Prostate gland (tissue), 2 donors: Measurements from ENCODE around the gene NPAS1. TPM values are rescaled to one million over a fixed set of nuclear protein-coding genes. Genes with fewer than 3 reads are reported as not detected.
"Not testable (repeated sequence)": the region's sequence is repeated elsewhere in the genome, so short reads cannot be mapped to it uniquely, and the experiment has no call there.

ENCODE experiments used
- DNase-seq: peaks from one replicate; pipeline ENCODE4 v3.0.0-alpha.2; 2019; ENCODE audit warnings: low spot score
- H3K27ac ChIP-seq, 2 donors: fragments of 200-600 bp; sonication (generic); 2 replicates each; pipeline ENCODE4 v1.5.1; 2017 to 2019
- H3K27me3 ChIP-seq: fragments of 200-600 bp; sonication (generic); replicated peaks from 2 replicates; pipeline ENCODE4 v1.5.1; 2019; ENCODE audit not compliant: insufficient read depth
- H3K36me3 ChIP-seq, 2 donors: fragments of 200-600 bp; sonication (generic); 1 replicate in 1 of 2; 2 replicates in 1 of 2; pipeline versions ENCODE4 v1.5.1 to v1.8.1; 2017 to 2019
- H3K4me1 ChIP-seq: fragments of 200-600 bp; sonication (generic); replicated peaks from 2 replicates; pipeline ENCODE4 v1.5.1; 2019
- H3K4me3 ChIP-seq, 2 donors: fragments of 200-600 bp; sonication (generic); 2 replicates each; pipeline ENCODE4 v1.5.1; 2017 to 2019
- H3K9me3 ChIP-seq: fragments of 200-600 bp; sonication (generic); 2 replicates; pipeline ENCODE4 v1.5.1; 2017
- CTCF ChIP-seq, 4 experiments: fragments of 200-600 bp in 2 of 4; fragments of 450-650 bp in 2 of 4; sonication (generic) in 2 of 4; IDR thresholded peaks; 1 replicate in 3 of 4; 2 replicates in 1 of 4; pipeline ENCODE4 v1.5.1; 2016 to 2019; ENCODE audit warnings: antibody characterized with exemption in 4 of 4, mild to moderate bottlenecking in 2 of 4, moderate library complexity in 2 of 4
- POLR2A ChIP-seq: fragments of 450-650 bp; IDR thresholded peaks from one replicate; pipeline ENCODE4 v1.6.1; 2016; ENCODE audit warnings: antibody characterized with exemption, mild to moderate bottlenecking
- POLR2AphosphoS5 ChIP-seq: sonication (generic); formaldehyde crosslinking; IDR thresholded peaks from one replicate; pipeline ENCODE4 v1.6.1; 2017; ENCODE audit warnings: antibody characterized with exemption
- WGBS: methylation state at CpG from one replicate; pipeline ENCODE4 v1.1.5; 2018; 5-methylcytosine and 5-hydroxymethylcytosine counted together
- intact Hi-C: fragments of 100-400 bp; cut with DNase I; formaldehyde crosslinking; loops from one replicate; pipeline ENCODE4 v1.14.2; 2022
- total RNA-seq, 2 donors: library from RNA; depleted of rRNA; stranded (reverse); fragments of >200 nt; gene quantifications; one replicate each; pipeline ENCODE4 v1.1.0, GENCODE V29; 2016

NPAS1 gene
- total RNA-seq, 2 donors from 2014 or later = 0.27 to 0.51 TPM

GRCh38 chr19:47005164-47005641, 14.4 kb upstream of the NPAS1 start:
- H3K9me3 ChIP-seq = no peaks in the 10 kb centered on the region
- H3K27ac ChIP-seq = no peak overlapping the region
- peaks cover 3% of the 10 kb centered on the region for H3K4me1 ChIP-seq
- TF ChIP-seq CTCF (IDR thresholded peaks at IDR 0.05) (no peak), POLR2AphosphoS5 (no peak), POLR2A (no peak)
- no peak for DNase-seq
- no peak overlapping the region for H3K4me3 ChIP-seq
- WGBS = 75% methylated on average over 15 of the region's 15 CpGs
- H3K36me3 ChIP-seq = peaks cover 0 to 16% of the 10 kb centered on the region in 2 donors
- intact Hi-C loops = no loop called here
- H3K27me3 ChIP-seq = no peaks in the 10 kb centered on the region

- no peak overlapping the region for H3K4me3 ChIP-seq
Measured at GRCh38 chr19:47005873-47006272, 13.8 kb upstream of the NPAS1 start.

GRCh38 chr19:47006496-47006895, 13.1 kb upstream of the NPAS1 start:
- no peak for TF ChIP-seq POLR2AphosphoS5
- TF ChIP-seq CTCF (IDR thresholded peaks at IDR 0.05) = no peak
- TF ChIP-seq POLR2A = no peak
- H3K4me1 ChIP-seq = peaks cover 3% of the 10 kb centered on the region
- no peaks in the 10 kb centered on the region for H3K9me3 ChIP-seq
- no peaks in the 10 kb centered on the region for H3K27me3 ChIP-seq
- no peak overlapping the region for H3K27ac ChIP-seq
- DNase-seq = no peak
- 78% methylated on average over 8 of the region's 8 CpGs for WGBS
- peaks cover 0 to 4% of the 10 kb centered on the region in 2 donors for H3K36me3 ChIP-seq
- H3K4me3 ChIP-seq = no peak overlapping the region
- intact Hi-C loops = no loop called here

More at GRCh38 chr19:47005873-47006272, 13.8 kb upstream of the NPAS1 start:
- Histone ChIP-seq H3K4me1 (peaks cover 3% of the 10 kb centered on the region), H3K9me3 (no peaks in the 10 kb centered on the region), H3K27ac (no peak overlapping the region), H3K27me3 (no peaks in the 10 kb centered on the region), H3K36me3 (peaks cover 0 to 10% of the 10 kb centered on the region in 2 donors)
- intact Hi-C loops = no loop called here
- TF ChIP-seq CTCF (IDR thresholded peaks at IDR 0.05) = no peak
- no peak for TF ChIP-seq POLR2AphosphoS5
- DNase-seq = no peak
- WGBS = 84% methylated on average over 4 of the region's 4 CpGs

- H3K9me3 ChIP-seq, H3K27ac ChIP-seq, H3K27me3 ChIP-seq, intact Hi-C loops, H3K4me3 ChIP-seq, H3K4me1 ChIP-seq, H3K36me3 ChIP-seq, DNase-seq: not testable (repeated sequence)
- WGBS = 74% methylated on average over 8 of the region's 8 CpGs
Measured at GRCh38 chr19:47010549-47010948, 9.1 kb upstream of the NPAS1 start.

GRCh38 chr19:47012617-47013016, 7.0 kb upstream of the NPAS1 start:
- H3K9me3 ChIP-seq = no peaks in the 10 kb centered on the region
- no peaks in the 10 kb centered on the region for H3K4me1 ChIP-seq
- intact Hi-C loops = no loop called here
- DNase-seq = no peak
- H3K27ac ChIP-seq = no peak overlapping the region
- H3K36me3 ChIP-seq = no peaks in the 10 kb centered on the region
- H3K4me3 ChIP-seq = no peak overlapping the region
- H3K27me3 ChIP-seq = no peaks in the 10 kb centered on the region
- WGBS = 18% methylated on average over 8 of the region's 8 CpGs
- TF ChIP-seq POLR2AphosphoS5 = no peak
- TF ChIP-seq CTCF (IDR thresholded peaks at IDR 0.05) = no peak
- no peak for TF ChIP-seq POLR2A
